WTC11 (cell line): ENCODE measurements around the gene HOXA5. TPM values are rescaled to one million over a fixed set of nuclear protein-coding genes. Genes with fewer than 3 reads are reported as not detected.

Experiments
- ATAC-seq: fragments of 200-7000 bp; cut with Tn5 transposase; 2 replicates; pipeline ENCODE4 v1.10.0; 2021; ENCODE audit warnings: mild to moderate bottlenecking, moderate library complexity
- CTCF ChIA-PET: fragments of 300-600 bp; sonication (Branson Sonifier 250); formaldehyde crosslinking; loops from one replicate; lab custom pipeline; 2021; ENCODE audit warnings: antibody characterized with exemption; lab: Charles Lee
- POLR2A ChIA-PET: fragments of 350-600 bp; sonication (Branson Sonifier 250); formaldehyde crosslinking; loops from one replicate; lab custom pipeline; 2021; ENCODE audit warnings: antibody characterized with exemption; lab: Charles Lee
- DNase-seq: peaks from one replicate; pipeline ENCODE4 v3.0.0; 2021; ENCODE audit warnings: low spot score
- H3K27ac Mint-ChIP-seq: 2 replicates; pipeline ENCODE4 v1.8.0; 2021; ENCODE audit warnings: mixed read lengths
- H3K27me3 Mint-ChIP-seq: 2 replicates; pipeline ENCODE4 v1.8.0; 2021; ENCODE audit warnings: low read depth, mild to moderate bottlenecking, moderate library complexity, mixed read lengths
- H3K36me3 Mint-ChIP-seq: 2 replicates; pipeline ENCODE4 v1.8.0; 2021; ENCODE audit warnings: mixed read lengths
- H3K4me1 Mint-ChIP-seq: 2 replicates; pipeline ENCODE4 v1.8.0; 2022; ENCODE audit warnings: mixed read lengths
- H3K4me3 Mint-ChIP-seq: 2 replicates; pipeline ENCODE4 v1.8.0; 2021; ENCODE audit warnings: mild to moderate bottlenecking, moderate library complexity, mixed read lengths
- H3K9me3 Mint-ChIP-seq: 2 replicates; pipeline ENCODE4 v1.8.0; 2021; ENCODE audit warnings: mixed read lengths
- CREM ChIP-seq: sonication (generic); formaldehyde crosslinking; IDR thresholded peaks from 2 replicates; pipeline ENCODE4 v1.8.1; 2022; ENCODE audit warnings: mild to moderate bottlenecking, missing genetic modification reagents, moderate library complexity
- ESRRA ChIP-seq: sonication (generic); formaldehyde crosslinking; IDR thresholded peaks from 2 replicates; pipeline ENCODE4 v1.8.1; 2022; ENCODE audit warnings: mild to moderate bottlenecking, missing genetic modification reagents, borderline replicate concordance
- HMGXB4 ChIP-seq: sonication (generic); formaldehyde crosslinking; IDR thresholded peaks from 2 replicates; pipeline ENCODE4 v1.8.1; 2023; ENCODE audit warnings: mild to moderate bottlenecking, moderate library complexity, missing genetic modification reagents
- NFATC4 ChIP-seq: fragments of 250-450 bp; sonication (Bioruptor Pico); IDR thresholded peaks from 2 replicates; pipeline ENCODE4 v1.9.0; 2021; ENCODE audit warnings: mild to moderate bottlenecking
- STAT6 ChIP-seq: sonication (generic); formaldehyde crosslinking; conservative IDR thresholded peaks from 2 replicates; pipeline ENCODE4 v1.8.1; 2023; ENCODE audit warnings: mild to moderate bottlenecking, low read depth, missing genetic modification reagents, moderate library complexity
- TCF7 ChIP-seq: sonication (generic); formaldehyde crosslinking; IDR thresholded peaks from 2 replicates; pipeline ENCODE4 v1.8.0; 2022; ENCODE audit warnings: mild to moderate bottlenecking, low read depth, missing genetic modification reagents, moderate library complexity
- TEAD4 ChIP-seq: sonication (generic); formaldehyde crosslinking; IDR thresholded peaks from 2 replicates; pipeline ENCODE4 v1.8.0; 2022; ENCODE audit warnings: mild to moderate bottlenecking, missing genetic modification reagents
- ZNF121 ChIP-seq: sonication (generic); formaldehyde crosslinking; IDR thresholded peaks from 2 replicates; pipeline ENCODE4 v1.8.0; 2023; ENCODE audit warnings: missing genetic modification reagents
- ZNF138 ChIP-seq: sonication (generic); formaldehyde crosslinking; conservative IDR thresholded peaks from 2 replicates; pipeline ENCODE4 v1.8.1; 2022; ENCODE audit warnings: mild to moderate bottlenecking, moderate library complexity, missing genetic modification reagents
- ZNF232 ChIP-seq: sonication (generic); formaldehyde crosslinking; IDR thresholded peaks from 2 replicates; pipeline ENCODE4 v1.8.0; 2022; ENCODE audit warnings: mild to moderate bottlenecking, missing genetic modification reagents
- ZNF396 ChIP-seq: fragments of 250-450 bp; sonication (Bioruptor Pico); IDR thresholded peaks from 2 replicates; pipeline ENCODE4 v1.8.0; 2021; ENCODE audit warnings: mild to moderate bottlenecking, moderate library complexity, borderline replicate concordance
- ZNF425 ChIP-seq: fragments of 250-450 bp; sonication (Bioruptor Pico); conservative IDR thresholded peaks from 2 replicates; pipeline ENCODE4 v1.9.0; 2021; ENCODE audit warnings: mild to moderate bottlenecking
- total RNA-seq: library from RNA; stranded (reverse); gene quantifications from 3 replicates; pipeline ENCODE4 v1.2.3, GENCODE V29; 2021
- TF ChIP-seq, protein P1 (sequence below): sonication (generic); formaldehyde crosslinking; conservative IDR thresholded peaks from 2 replicates; pipeline ENCODE4 v1.8.1; 2022; ENCODE audit warnings: mild to moderate bottlenecking, missing genetic modification reagents
- TF ChIP-seq, protein P2 (sequence below): sonication (generic); formaldehyde crosslinking; IDR thresholded peaks from 2 replicates; pipeline ENCODE4 v1.8.0; 2022; ENCODE audit warnings: mild to moderate bottlenecking, missing genetic modification reagents
- TF ChIP-seq, protein P3 (sequence below): sonication (generic); formaldehyde crosslinking; IDR thresholded peaks from 2 replicates; pipeline ENCODE4 v1.8.1; 2022; ENCODE audit warnings: mild to moderate bottlenecking, missing genetic modification reagents, moderate library complexity, borderline replicate concordance

The HOXA5 gene
- total RNA-seq, 1 experiment from 2014 or later, result not detected

DNA sequence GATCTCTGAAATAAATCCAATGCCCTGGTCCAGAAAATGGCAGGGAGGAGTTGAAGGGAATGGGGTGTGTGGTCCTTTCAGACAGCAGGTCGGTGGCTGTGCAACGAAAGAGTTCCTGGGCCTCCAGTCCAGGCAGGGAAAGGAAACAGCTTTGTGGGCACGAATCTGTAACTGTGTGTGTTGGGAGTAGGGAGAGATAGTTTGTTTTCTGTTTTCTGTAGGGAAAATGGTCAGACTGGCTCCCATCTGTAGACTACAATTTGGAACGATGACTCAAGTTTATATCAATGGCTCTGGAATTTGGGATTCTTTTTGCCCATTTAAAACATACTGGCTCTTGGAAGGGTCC is 24.4 kb upstream of the HOXA5 start:
- Mint-ChIP-seq H3K9me3 (no peaks in the 10 kb centered on the region), H3K4me1 (peaks cover 26% of the 10 kb centered on the region), H3K4me3 (no peak overlapping the region), H3K36me3 (0 out of 2 replicates have a peak, but pooled peaks cover 2% of the 10 kb centered on the region), H3K27ac (no peak overlapping the region), H3K27me3 (peaks cover 100% of the 10 kb centered on the region)
- DNase-seq (no peak), ATAC-seq (no peak)
- TF ChIP-seq ZNF138 (CRISPR knock-in tag) (no peak), ZNF232 (CRISPR knock-in tag) (no peak)
- ChIA-PET POLR2A (no interaction called here), CTCF (interaction anchor here (3.7 kb wide), 1 partner anchor 12 kb away, joined by 22 read pairs; no protein-coding TSS in a partner anchor)

DNA sequence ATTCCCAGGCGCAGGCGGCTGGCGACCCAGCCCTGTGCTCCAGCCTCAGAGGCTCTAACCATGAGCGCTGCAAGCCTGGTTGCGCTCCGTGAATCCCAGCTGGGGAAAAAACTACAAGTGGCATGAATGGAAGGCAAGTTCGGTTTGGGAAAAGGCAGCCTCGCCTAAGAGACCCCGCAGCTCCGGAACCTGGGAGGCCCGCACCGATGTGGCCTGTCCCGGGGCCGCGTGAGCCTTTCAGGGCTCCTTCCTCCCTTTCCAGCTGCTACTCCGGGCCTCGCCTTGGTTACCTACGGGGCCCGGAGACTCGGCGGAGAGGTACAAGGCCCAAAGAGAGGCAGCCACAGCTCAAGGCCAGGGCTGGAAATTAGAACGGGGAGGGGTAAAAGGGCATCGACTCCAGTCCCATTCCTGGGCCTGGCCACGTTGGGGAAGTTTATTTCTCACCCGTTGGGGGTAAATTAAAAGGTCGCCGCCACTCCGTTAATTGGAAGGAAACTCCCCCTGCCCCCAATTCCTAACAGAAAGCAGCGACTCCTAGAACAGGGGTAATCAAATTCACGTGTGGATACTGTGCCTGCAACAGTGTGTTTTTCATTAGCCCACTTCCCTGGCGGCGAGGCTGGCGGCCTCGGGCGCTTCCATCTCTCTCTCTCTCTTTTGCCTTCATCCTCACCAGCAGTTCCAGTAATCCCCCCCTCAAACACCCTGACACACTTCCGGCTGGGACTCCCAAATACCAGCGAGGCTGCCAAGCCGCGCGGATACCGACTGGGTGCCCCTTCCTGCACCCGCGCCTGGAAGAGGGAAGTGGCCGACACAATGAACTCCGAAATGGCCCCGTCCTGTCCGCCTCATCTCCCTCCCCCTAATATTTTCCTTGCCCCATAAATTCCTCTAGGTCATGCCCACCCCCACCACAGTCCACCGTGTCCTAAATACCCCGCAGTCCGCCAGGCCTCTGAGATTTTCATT is 23.3 kb upstream of the HOXA5 start:
- POLR2A ChIA-PET, result no interaction called here
- H3K9me3 Mint-ChIP-seq, result no peaks in the 10 kb centered on the region
- H3K4me1 Mint-ChIP-seq, result peaks cover 20% of the 10 kb centered on the region
- 0 out of 2 replicates have a peak, but pooled peaks cover 2% of the 10 kb centered on the region for H3K36me3 Mint-ChIP-seq
- H3K27me3 Mint-ChIP-seq, result peaks cover 100% of the 10 kb centered on the region
- no peak overlapping the region for H3K27ac Mint-ChIP-seq
- no peak overlapping the region for H3K4me3 Mint-ChIP-seq
- TF ChIP-seq ZNF121 (CRISPR knock-in tag) (no peak), ESRRA (CRISPR knock-in tag) (no peak), ZNF425 (CRISPR knock-in tag) (no peak), STAT6 (CRISPR knock-in tag) (no peak), CREM (no peak), TEAD4 (CRISPR knock-in tag) (no peak)
- TF ChIP-seq, protein P1, sequence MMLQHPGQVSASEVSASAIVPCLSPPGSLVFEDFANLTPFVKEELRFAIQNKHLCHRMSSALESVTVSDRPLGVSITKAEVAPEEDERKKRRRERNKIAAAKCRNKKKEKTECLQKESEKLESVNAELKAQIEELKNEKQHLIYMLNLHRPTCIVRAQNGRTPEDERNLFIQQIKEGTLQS (CRISPR knock-in tag), result no peak
- TF ChIP-seq, protein P2, sequence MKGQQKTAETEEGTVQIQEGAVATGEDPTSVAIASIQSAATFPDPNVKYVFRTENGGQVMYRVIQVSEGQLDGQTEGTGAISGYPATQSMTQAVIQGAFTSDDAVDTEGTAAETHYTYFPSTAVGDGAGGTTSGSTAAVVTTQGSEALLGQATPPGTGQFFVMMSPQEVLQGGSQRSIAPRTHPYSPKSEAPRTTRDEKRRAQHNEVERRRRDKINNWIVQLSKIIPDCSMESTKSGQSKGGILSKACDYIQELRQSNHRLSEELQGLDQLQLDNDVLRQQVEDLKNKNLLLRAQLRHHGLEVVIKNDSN, result no peak
- CTCF ChIA-PET, result interaction anchor here (0.6 to 2.3 kb wide), 6 partner anchors 10 to 309 kb away, joined by 3 to 19 read pairs (median 5); partner anchors contain the start of genes HOXA3 and HOXA5
- ATAC-seq, result no peak
- DNase-seq, result peak; percentile 20

DNA sequence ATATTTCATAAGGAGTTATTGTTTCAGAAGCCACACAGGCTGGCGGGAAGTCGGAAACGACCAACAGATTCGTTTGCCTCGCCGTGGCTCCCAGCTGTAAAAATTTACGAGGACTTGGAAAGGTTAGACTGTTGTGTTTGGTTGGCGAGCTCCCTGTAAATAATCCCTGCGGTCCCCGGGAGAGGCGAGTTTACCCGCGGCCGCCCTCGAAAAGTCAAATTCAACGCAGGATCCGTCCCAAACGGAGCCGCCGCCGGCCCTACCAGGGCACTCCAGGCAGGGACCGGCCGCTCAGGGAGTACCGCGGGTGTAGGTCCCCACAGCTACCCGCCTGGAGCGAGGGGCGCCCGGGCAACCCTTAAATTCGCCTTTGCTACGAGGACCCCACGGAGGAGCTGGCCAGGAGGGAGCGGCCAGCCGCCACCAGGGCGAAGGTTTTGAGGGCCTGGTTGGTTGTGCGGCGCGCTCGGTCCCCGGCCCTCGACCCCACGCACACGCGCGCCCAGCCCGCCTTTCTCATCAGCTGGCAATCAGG is 22.6 kb upstream of the HOXA5 start:
- peaks cover 100% of the 10 kb centered on the region for H3K27me3 Mint-ChIP-seq
- TF ChIP-seq ZNF396 (CRISPR knock-in tag) (no peak), STAT6 (CRISPR knock-in tag) (no peak), NFATC4 (CRISPR knock-in tag) (no peak), TCF7 (no peak), HMGXB4 (CRISPR knock-in tag) (no peak)
- TF ChIP-seq, protein P3, sequence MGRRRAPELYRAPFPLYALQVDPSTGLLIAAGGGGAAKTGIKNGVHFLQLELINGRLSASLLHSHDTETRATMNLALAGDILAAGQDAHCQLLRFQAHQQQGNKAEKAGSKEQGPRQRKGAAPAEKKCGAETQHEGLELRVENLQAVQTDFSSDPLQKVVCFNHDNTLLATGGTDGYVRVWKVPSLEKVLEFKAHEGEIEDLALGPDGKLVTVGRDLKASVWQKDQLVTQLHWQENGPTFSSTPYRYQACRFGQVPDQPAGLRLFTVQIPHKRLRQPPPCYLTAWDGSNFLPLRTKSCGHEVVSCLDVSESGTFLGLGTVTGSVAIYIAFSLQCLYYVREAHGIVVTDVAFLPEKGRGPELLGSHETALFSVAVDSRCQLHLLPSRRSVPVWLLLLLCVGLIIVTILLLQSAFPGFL (CRISPR knock-in tag), result no peak

More for the DNA sequence above, 22.6 kb upstream of the HOXA5 start:
- DNase-seq, result peak; percentile 24
- Mint-ChIP-seq H3K4me1 (peaks cover 16% of the 10 kb centered on the region), H3K36me3 (0 out of 2 replicates have a peak, but pooled peaks cover 2% of the 10 kb centered on the region), H3K9me3 (no peaks in the 10 kb centered on the region), H3K4me3 (no peak overlapping the region), H3K27ac (no peak overlapping the region)
- ChIA-PET POLR2A (no interaction called here), CTCF (interaction anchor here (0.6 to 2.3 kb wide), 7 partner anchors 10 to 308 kb away, joined by 3 to 19 read pairs (median 4); partner anchors contain the start of genes HOXA3, HOXA5 and HOXA7)
- no peak for ATAC-seq
